Endothelial cell of umbilical vein (primary cell): ENCODE measurements around the gene PAQR8.

ENCODE experiments used
- CTCF ChIP-seq, 2 donors: IDR thresholded peaks; 1 replicate in 1 of 2; 2 replicates in 1 of 2; pipeline ENCODE4 v1.5.1; 2011; ENCODE audit warnings: low read length in 2 of 2, mild to moderate bottlenecking in 2 of 2, moderate library complexity in 2 of 2, control low read depth in 1 of 2, inconsistent platforms in 1 of 2, low read depth in 1 of 2; ENCODE audit not compliant: insufficient read depth in 1 of 2; ENCODE audit errors: extremely low read depth in 1 of 2
- EZH2 ChIP-seq: IDR thresholded peaks from 2 replicates; pipeline ENCODE4 v1.6.1; 2012; ENCODE audit warnings: borderline replicate concordance, low read depth, mild to moderate bottlenecking, moderate library complexity, low read length, inconsistent platforms; ENCODE audit not compliant: severe bottlenecking
- FOS ChIP-seq: IDR thresholded peaks from 2 replicates; pipeline ENCODE4 v1.6.1; 2011; ENCODE audit warnings: mild to moderate bottlenecking, low read length, moderate library complexity, borderline replicate concordance; ENCODE audit not compliant: insufficient read depth
- GATA2 ChIP-seq: IDR thresholded peaks from 2 replicates; pipeline ENCODE4 v1.7.0; 2011; ENCODE audit warnings: low read depth, mild to moderate bottlenecking, moderate library complexity, mixed read lengths, low read length; ENCODE audit not compliant: insufficient read length, insufficient read depth
- JUN ChIP-seq: IDR thresholded peaks from 2 replicates; pipeline ENCODE4 v1.6.1; 2011; ENCODE audit warnings: borderline replicate concordance, low read depth; ENCODE audit not compliant: insufficient read length, insufficient read depth
- MAX ChIP-seq: IDR thresholded peaks from 2 replicates; pipeline ENCODE4 v1.6.1; 2011; ENCODE audit not compliant: insufficient read depth, insufficient read length
- POLR2A ChIP-seq: IDR thresholded peaks from 2 replicates; pipeline ENCODE4 v1.6.1; 2012; ENCODE audit warnings: low read depth, mild to moderate bottlenecking, control low read depth, low read length
- POLR2AphosphoS5 ChIP-seq: IDR thresholded peaks from 2 replicates; pipeline ENCODE4 v1.6.1; 2012; ENCODE audit warnings: low read depth, mild to moderate bottlenecking, control low read depth, low read length, moderate library complexity; ENCODE audit not compliant: insufficient read depth

- no peak for TF ChIP-seq CTCF (IDR thresholded peaks at IDR 0.05; ENCODE audit: extremely low read depth in 1 of 2, insufficient read depth in 1 of 2, low read depth in 1 of 2, low read length in 2 of 2)
- TF ChIP-seq FOS, result no peak
- TF ChIP-seq POLR2A, result no peak
- no peak for TF ChIP-seq JUN
- no peak for TF ChIP-seq MAX
- TF ChIP-seq POLR2AphosphoS5, result no peak
- TF ChIP-seq EZH2, result no peak
- no peak for TF ChIP-seq GATA2
Observed at GRCh38 chr6:52426667-52427066, 64.7 kb downstream of the PAQR8 start.
